Duodenal mucosa (tissue), 2 donors: ENCODE measurements around the gene KLHL17.
A peak's percentile ranks its signal among the peaks of the same experiment; 100 is the strongest.

Source experiments
- H3K27ac ChIP-seq: one replicate; pipeline ENCODE4 v1.7.0; 2013; ENCODE audit warnings: low read depth, low read length
- H3K27me3 ChIP-seq, 2 donors: one replicate each; pipeline ENCODE4 v1.7.0; 2013; ENCODE audit warnings: low read length in 2 of 2, control low read depth in 1 of 2; ENCODE audit not compliant: insufficient read depth in 2 of 2, control insufficient read depth in 1 of 2
- H3K36me3 ChIP-seq, 2 donors: one replicate each; pipeline ENCODE4 v1.7.0; 2013; ENCODE audit warnings: low read length in 2 of 2, control low read depth in 1 of 2; ENCODE audit not compliant: insufficient read depth in 2 of 2, control insufficient read depth in 1 of 2
- H3K4me1 ChIP-seq, 2 donors: one replicate each; pipeline ENCODE4 v1.7.0; 2013; ENCODE audit warnings: low read length in 2 of 2, control low read depth in 1 of 2; ENCODE audit not compliant: insufficient read depth in 2 of 2, control insufficient read depth in 1 of 2
- H3K4me3 ChIP-seq, 2 donors: one replicate each; pipeline ENCODE4 v1.7.0; 2013; ENCODE audit warnings: low read length in 2 of 2, low read depth in 1 of 2
- H3K9ac ChIP-seq, 2 donors: one replicate each; pipeline ENCODE4 v1.7.0; 2013; ENCODE audit warnings: low read length in 2 of 2, low read depth in 1 of 2
- H3K9me3 ChIP-seq, 2 donors: one replicate each; pipeline ENCODE4 v1.7.0; 2013; ENCODE audit warnings: low read length in 2 of 2, control low read depth in 1 of 2; ENCODE audit not compliant: control insufficient read depth in 1 of 2

Gene KLHL17

DNA sequence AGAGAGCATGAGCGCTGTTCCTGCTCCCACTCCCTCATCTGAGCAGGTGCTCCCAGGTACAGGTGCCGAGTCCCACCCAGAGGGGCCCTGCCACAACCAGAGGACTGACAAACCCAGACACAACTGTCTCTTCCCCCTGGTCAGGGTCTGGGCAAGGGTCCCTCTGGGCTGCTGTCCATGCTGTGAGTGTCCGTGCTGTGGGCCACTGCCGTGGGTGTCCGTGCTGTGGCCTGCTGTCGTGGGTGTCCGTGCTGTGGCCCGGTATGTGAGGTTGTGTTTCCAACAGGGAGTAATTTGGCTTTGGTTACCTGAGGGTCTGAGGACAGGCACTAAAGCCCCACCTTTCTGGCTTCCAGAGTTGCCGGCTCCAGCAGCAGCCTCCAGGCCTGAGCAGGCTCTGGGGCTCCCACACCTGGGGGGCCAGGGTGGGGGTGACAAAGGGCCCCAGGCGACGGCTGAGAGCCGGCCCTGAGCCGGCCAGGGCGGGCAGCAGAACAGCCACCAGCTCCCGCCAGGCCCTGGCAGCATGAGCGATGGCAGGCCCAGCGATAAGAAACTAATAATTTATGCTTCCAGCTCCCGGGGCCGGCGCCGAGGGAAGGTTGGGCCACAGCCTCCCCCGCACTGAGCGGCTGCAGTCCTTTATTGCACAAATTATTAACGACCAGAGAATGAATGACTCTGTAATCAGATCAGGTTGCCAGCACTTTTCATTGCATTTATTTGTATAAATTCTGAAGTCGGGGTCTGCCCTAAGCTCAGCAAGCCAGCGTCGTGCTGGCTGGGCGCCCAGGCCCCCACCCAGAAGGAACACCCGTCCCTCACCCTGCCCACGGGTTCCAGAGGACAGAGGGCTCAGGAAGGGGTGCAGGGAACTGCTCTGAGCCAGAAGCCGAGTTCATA is 44.0 kb upstream of the KLHL17 start:
- H3K27ac ChIP-seq: no peak overlapping the region
- H3K9me3 ChIP-seq: no peaks in the 10 kb centered on the region
- H3K4me1 ChIP-seq: peaks cover 28 to 37% of the 10 kb centered on the region in 2 donors
- no peak overlapping the region for H3K4me3 ChIP-seq
- H3K9ac ChIP-seq: no peak overlapping the region
- H3K27me3 ChIP-seq: peaks cover 86 to 90% of the 10 kb centered on the region in 2 donors
- no peaks in the 10 kb centered on the region for H3K36me3 ChIP-seq

DNA sequence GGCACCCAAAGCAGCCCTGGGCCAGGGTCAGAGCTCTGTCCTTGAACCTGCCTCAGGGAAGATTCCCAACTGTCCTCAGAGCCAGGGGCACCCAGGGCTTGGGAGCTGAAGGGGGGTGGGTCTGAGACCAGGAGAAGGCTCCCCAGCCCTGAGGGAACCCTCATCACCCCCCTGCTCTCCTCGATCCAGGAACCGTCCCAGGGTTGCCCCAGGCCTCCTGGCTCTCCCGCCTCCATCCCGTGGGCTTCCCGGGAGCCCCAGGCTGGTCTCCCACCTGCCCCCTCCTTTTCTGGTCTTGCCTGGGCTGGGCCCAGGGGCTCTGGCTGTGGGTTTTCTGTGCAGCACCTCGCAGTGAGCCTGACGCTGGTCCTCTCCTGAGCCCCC is 43.3 kb upstream of the KLHL17 start:
- Histone ChIP-seq H3K9ac (no peak overlapping the region), H3K36me3 (no peaks in the 10 kb centered on the region), H3K27me3 (peaks cover 86 to 91% of the 10 kb centered on the region in 2 donors), H3K27ac (no peak overlapping the region), H3K4me1 (peaks cover 31 to 38% of the 10 kb centered on the region in 2 donors), H3K9me3 (no peaks in the 10 kb centered on the region), H3K4me3 (no peak overlapping the region)

- peaks cover 87 to 91% of the 10 kb centered on the region in 2 donors for H3K27me3 ChIP-seq
- H3K36me3 ChIP-seq: no peaks in the 10 kb centered on the region
- no peaks in the 10 kb centered on the region for H3K9me3 ChIP-seq
- no peak overlapping the region for H3K4me3 ChIP-seq
- no peak overlapping the region for H3K27ac ChIP-seq
- H3K9ac ChIP-seq: no peak overlapping the region
- H3K4me1 ChIP-seq: peaks cover 31 to 38% of the 10 kb centered on the region in 2 donors
Observed at GRCh38 chr1:917466-918091, 42.8 kb upstream of the KLHL17 start.

DNA sequence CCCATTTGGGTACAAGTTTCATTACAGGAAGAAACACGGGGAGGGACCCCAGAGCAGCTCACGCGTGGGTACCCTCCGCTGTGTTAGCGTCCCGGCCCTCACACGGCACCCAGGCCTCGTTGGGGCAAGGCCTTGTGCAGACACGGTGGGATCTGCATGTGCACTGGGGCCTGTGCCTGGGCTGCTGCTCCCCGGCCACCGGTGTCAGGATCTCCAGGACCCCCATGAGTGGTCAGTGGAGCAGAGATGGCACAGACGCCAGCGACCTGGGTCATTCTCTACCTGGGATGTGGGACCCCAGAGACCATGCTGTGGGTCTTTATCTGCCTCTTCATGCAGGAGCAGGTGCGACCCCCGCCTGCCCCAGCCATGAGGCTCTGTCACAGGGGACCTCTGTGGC is 42.0 kb upstream of the KLHL17 start:
- Histone ChIP-seq H3K4me1 (peaks cover 38 to 45% of the 10 kb centered on the region in 2 donors), H3K36me3 (no peaks in the 10 kb centered on the region), H3K9me3 (no peaks in the 10 kb centered on the region), H3K4me3 (no peak overlapping the region), H3K27me3 (peaks cover 87 to 95% of the 10 kb centered on the region in 2 donors), H3K9ac (no peak overlapping the region), H3K27ac (no peak overlapping the region)

- H3K9ac ChIP-seq: no peak overlapping the region
- peaks cover 85 to 92% of the 10 kb centered on the region in 2 donors for H3K27me3 ChIP-seq
Observed at GRCh38 chr1:918843-919242, 41.5 kb upstream of the KLHL17 start.

DNA sequence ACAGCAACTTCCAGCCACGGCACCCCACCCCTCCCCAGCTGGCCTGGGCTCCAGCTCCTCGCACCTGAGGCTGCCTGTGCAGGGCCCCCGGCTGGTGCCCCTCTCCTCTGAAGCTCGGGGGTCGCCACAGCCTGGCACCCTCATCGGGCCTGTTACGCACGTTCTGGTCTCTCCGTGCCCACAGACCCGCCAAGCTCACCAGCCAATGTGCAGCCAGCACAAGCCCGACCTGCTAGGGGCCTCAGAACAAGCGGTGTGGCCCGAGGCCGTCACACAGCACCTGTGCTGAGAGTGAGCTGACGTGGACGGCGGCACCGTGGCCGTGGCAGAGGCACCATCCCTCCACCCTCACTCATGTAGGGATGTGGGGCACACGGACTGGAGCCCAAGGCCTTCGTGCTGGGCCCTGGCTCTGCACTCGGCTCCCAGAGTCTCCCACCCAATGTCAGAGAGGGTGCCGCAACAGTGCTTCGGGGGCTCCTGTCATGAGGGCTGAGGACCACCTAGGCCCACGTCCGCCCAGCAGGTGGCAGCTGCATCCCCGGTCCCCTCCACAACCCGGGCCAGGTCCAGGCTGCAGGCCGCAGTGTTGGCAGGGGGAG is 41.0 kb upstream of the KLHL17 start:
- Histone ChIP-seq H3K4me3 (no peak overlapping the region), H3K4me1 (peaks cover 40 to 47% of the 10 kb centered on the region in 2 donors), H3K36me3 (no peaks in the 10 kb centered on the region), H3K9ac (no peak overlapping the region), H3K9me3 (no peaks in the 10 kb centered on the region), H3K27me3 (peaks cover 81 to 87% of the 10 kb centered on the region in 2 donors), H3K27ac (no peak overlapping the region)

More at GRCh38 chr1:918843-919242, 41.5 kb upstream of the KLHL17 start:
- peaks cover 40 to 47% of the 10 kb centered on the region in 2 donors for H3K4me1 ChIP-seq
- H3K4me3 ChIP-seq: no peak overlapping the region
- H3K27ac ChIP-seq: no peak overlapping the region
- no peaks in the 10 kb centered on the region for H3K36me3 ChIP-seq
- no peaks in the 10 kb centered on the region for H3K9me3 ChIP-seq

DNA sequence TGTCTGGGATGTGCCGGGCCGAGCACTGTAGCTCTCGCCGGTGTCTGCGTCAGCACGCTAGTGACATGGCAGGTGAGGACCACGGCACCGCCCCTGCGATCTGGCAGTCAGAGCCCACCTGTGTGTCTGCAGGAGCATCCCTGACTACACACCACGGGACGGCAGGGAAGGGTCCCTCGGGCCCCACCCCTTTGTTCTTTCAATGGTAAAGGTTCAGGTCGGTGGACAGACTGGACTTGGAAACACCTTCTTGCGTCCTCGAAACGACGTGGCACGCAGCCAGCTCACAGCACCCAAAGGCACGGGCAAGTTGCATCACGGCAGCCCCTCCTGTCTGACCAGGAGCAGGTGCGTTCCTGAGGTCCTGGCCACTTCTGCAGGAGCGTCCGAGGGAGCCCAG is 40.4 kb upstream of the KLHL17 start:
- no peaks in the 10 kb centered on the region for H3K9me3 ChIP-seq
- no peak overlapping the region for H3K9ac ChIP-seq
- H3K27ac ChIP-seq: no peak overlapping the region
- no peaks in the 10 kb centered on the region for H3K36me3 ChIP-seq
- peaks cover 40 to 47% of the 10 kb centered on the region in 2 donors for H3K4me1 ChIP-seq
- H3K27me3 ChIP-seq: peaks cover 79 to 88% of the 10 kb centered on the region in 2 donors
- H3K4me3 ChIP-seq: no peak overlapping the region

- Histone ChIP-seq H3K9ac (no peak overlapping the region), H3K4me1 (peaks cover 40 to 47% of the 10 kb centered on the region in 2 donors), H3K4me3 (no peak overlapping the region), H3K27ac (no peak overlapping the region), H3K9me3 (no peaks in the 10 kb centered on the region), H3K36me3 (no peaks in the 10 kb centered on the region), H3K27me3 (peaks cover 75 to 83% of the 10 kb centered on the region in 2 donors)
Observed at GRCh38 chr1:920521-920920, 39.9 kb upstream of the KLHL17 start.

DNA sequence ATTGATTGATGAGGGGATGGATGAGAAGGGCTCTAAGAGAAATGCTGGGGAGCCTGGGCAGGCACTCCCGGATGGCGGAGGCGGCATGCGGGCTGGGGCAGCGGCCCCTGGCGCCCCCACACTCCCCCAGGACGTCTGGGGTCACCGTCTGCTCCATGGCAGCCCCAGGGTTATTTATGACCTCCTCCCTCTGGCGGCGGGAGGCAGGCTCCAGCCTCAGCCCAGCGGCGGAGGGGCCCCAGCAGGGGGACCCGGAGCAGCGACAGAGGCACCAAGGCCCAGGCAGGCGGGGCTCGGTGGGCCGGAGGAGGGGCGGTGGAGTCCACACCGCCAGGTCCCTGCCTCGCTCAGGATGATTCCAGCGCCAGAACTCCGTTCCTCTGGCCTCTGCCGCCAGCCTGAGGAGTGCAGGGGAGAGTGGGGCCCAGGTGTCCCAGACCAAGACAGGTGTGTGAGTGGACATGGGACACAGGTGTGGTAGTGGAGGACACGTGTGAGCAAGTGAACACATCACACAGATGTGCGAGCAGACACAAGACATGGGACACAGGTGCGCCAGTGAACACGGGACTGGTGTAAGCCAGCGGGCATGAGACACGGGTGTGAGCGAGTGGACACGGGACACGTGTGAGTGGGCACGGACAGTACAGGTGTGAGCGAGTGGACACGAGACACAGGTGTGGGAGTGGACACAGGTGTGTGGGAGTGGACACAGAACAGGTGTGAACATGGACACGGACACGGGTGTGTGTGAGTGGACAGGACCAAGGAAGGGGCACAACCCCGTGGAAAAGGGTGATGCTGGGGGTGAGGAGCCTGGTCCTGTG is 39.2 kb upstream of the KLHL17 start:
- H3K9ac ChIP-seq: no peak overlapping the region
- H3K4me1 ChIP-seq: peaks cover 36 to 46% of the 10 kb centered on the region in 2 donors
- no peaks in the 10 kb centered on the region for H3K9me3 ChIP-seq
- no peaks in the 10 kb centered on the region for H3K36me3 ChIP-seq
- peaks cover 77 to 83% of the 10 kb centered on the region in 2 donors for H3K27me3 ChIP-seq
- no peak overlapping the region for H3K27ac ChIP-seq
- H3K4me3 ChIP-seq: peak overlapping the region in 1 of 2 donors; percentile 32
